MM.1S (cell line): Measurements from ENCODE around the gene TGFB1.

Experiments used
- DNase-seq: peaks from one replicate; pipeline ENCODE4 v3.0.0-alpha.2; 2015
- H2AFZ ChIP-seq: fragments of 300-600 bp; sonication (generic); 2 replicates; pipeline ENCODE4 v1.6.0; 2016; ENCODE audit warnings: antibody characterized with exemption, low read length
- H3F3A ChIP-seq: fragments of 300-600 bp; sonication (generic); 2 replicates; pipeline ENCODE4 v1.6.1; 2016; ENCODE audit warnings: mild to moderate bottlenecking, antibody characterized with exemption, low read length, moderate library complexity, mixed read lengths; ENCODE audit not compliant: insufficient read depth
- H3K27ac ChIP-seq: fragments of 300-600 bp; sonication (generic); 2 replicates; pipeline ENCODE4 v1.5.1; 2016; ENCODE audit warnings: mild to moderate bottlenecking, low read length
- H3K27me3 ChIP-seq: fragments of 300-600 bp; sonication (generic); replicated peaks from 2 replicates; pipeline ENCODE4 v1.6.0; 2016; ENCODE audit warnings: low read length; ENCODE audit not compliant: insufficient read depth
- H3K36me3 ChIP-seq: fragments of 300-600 bp; sonication (generic); replicated peaks from 2 replicates; pipeline ENCODE4 v1.6.1; 2016; ENCODE audit warnings: mild to moderate bottlenecking, low read length, mixed read lengths; ENCODE audit not compliant: insufficient read depth
- H3K4me1 ChIP-seq: fragments of 300-600 bp; sonication (generic); 2 replicates; pipeline ENCODE4 v1.6.1; 2016; ENCODE audit warnings: low read length, mixed read lengths
- H3K4me2 ChIP-seq: fragments of 300-600 bp; sonication (generic); 2 replicates; pipeline ENCODE4 v1.6.0; 2016; ENCODE audit warnings: low read depth, low read length
- H3K4me3 ChIP-seq: fragments of 300-600 bp; sonication (generic); 2 replicates; pipeline ENCODE4 v1.5.1; 2016; ENCODE audit warnings: low read length, mixed read lengths
- H3K79me2 ChIP-seq: fragments of 300-600 bp; sonication (generic); 2 replicates; pipeline ENCODE4 v1.6.1; 2016; ENCODE audit warnings: mixed run types, low read length, mixed read lengths
- H3K9ac ChIP-seq: fragments of 300-600 bp; sonication (generic); 2 replicates; pipeline ENCODE4 v1.6.1; 2016; ENCODE audit warnings: low read length, mixed read lengths
- H3K9me2 ChIP-seq: fragments of 300-600 bp; sonication (generic); replicated peaks from 2 replicates; pipeline ENCODE4 v1.6.1; 2016; ENCODE audit warnings: mild to moderate bottlenecking, low read length, mixed read lengths; ENCODE audit not compliant: insufficient read depth
- H3K9me3 ChIP-seq: fragments of 300-600 bp; sonication (generic); replicated peaks from 2 replicates; pipeline ENCODE4 v1.6.1; 2016; ENCODE audit warnings: mild to moderate bottlenecking, low read length, mixed read lengths; ENCODE audit not compliant: insufficient read depth
- H4K20me1 ChIP-seq: fragments of 300-600 bp; sonication (generic); 2 replicates; pipeline ENCODE4 v1.6.1; 2016; ENCODE audit warnings: mild to moderate bottlenecking, low read length, moderate library complexity, mixed read lengths; ENCODE audit not compliant: insufficient read depth
- CTCF ChIP-seq: fragments of 300-600 bp; sonication (generic); IDR thresholded peaks from 2 replicates; pipeline ENCODE4 v1.5.1; 2016; ENCODE audit warnings: antibody characterized with exemption, low read length, mixed read lengths
- EZH2 ChIP-seq: fragments of 300-600 bp; sonication (generic); optimal IDR thresholded peaks from 2 replicates; pipeline ENCODE3; 2017; ENCODE audit warnings: low read depth, mild to moderate bottlenecking, antibody characterized with exemption, low read length, mixed read lengths
- EZH2phosphoT487 ChIP-seq: fragments of 300-600 bp; sonication (generic); IDR thresholded peaks from 2 replicates; pipeline ENCODE4 v1.6.1; 2018; ENCODE audit warnings: antibody characterized with exemption, low read length

The TGFB1 gene

DNA sequence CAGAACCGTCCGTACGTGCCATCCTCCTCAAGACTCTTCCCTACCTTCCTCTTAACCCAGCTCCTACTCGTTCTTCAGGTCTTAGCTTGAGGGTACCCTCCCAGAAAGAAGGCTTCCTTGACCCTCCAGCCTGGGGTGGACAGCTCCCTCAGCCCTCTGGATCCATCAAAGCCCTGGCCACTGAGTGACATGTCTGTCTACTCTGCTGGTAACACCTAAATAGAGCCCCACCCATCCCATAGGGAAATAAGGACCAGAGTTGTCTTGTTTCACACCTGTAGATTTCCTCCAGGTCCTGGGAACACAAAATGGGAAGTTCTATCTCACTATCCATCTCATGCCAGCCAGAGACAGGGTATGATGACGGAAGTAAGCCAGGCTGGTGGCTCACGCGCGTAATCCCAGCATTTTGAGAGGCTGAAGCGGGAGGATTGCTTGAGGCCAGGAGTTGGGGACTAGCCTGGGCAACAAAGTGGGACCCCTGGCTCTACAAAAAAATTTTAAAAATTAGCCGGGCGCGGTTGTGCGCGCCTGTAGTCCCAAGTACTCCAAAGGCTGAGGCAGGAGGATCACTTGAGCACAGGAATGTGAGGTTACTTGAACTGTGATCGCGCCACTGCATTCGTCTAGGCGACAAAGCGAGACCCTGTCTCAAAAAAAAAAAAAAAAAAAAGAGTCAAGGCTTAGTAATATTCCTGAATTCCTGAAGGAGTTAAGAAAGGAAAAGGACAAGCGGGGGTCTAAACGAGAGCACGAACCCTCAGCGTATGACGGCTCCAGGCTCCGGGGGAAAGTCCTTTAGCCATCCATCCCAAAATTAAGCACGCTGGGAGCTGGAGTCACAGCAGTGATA, 44.3 kb downstream of the TGFB1 start:
- peak overlapping the region; percentile 90 for H3K4me2 ChIP-seq
- no peaks in the 10 kb centered on the region for H3K9me2 ChIP-seq
- peaks cover 36% of the 10 kb centered on the region for H3K4me1 ChIP-seq
- peaks cover 67% of the 10 kb centered on the region for H3K79me2 ChIP-seq
- H3K27me3 ChIP-seq: no peaks in the 10 kb centered on the region
- no peaks in the 10 kb centered on the region for H4K20me1 ChIP-seq
- peak overlapping the region; percentile 96 for H3K9ac ChIP-seq
- no peak for DNase-seq
- no peaks in the 10 kb centered on the region for H3K9me3 ChIP-seq
- H2AFZ ChIP-seq: peak overlapping the region; percentile 78
- peak overlapping the region; percentile 90; the same call in 1 of the 2 replicates for H3K27ac ChIP-seq
- peaks cover 32% of the 10 kb centered on the region for H3F3A ChIP-seq
- no peaks in the 10 kb centered on the region; the same call in 1 of the 2 replicates for H3K36me3 ChIP-seq
- no peak for TF ChIP-seq EZH2phosphoT487
- TF ChIP-seq CTCF: no peak
- TF ChIP-seq EZH2: no peak
- peak overlapping the region; percentile 94 for H3K4me3 ChIP-seq

GRCh38 chr19:41308450-41309179, 45.1 kb downstream of the TGFB1 start:
- H3K4me2 ChIP-seq: peak overlapping the region; percentile 90
- TF ChIP-seq EZH2phosphoT487 (no peak), CTCF (peak; percentile 95), EZH2 (no peak)
- peaks cover 36% of the 10 kb centered on the region for H3K4me1 ChIP-seq
- H3K9ac ChIP-seq: peak overlapping the region; percentile 96
- H3F3A ChIP-seq: peaks cover 32% of the 10 kb centered on the region
- H3K9me2 ChIP-seq: no peaks in the 10 kb centered on the region
- no peaks in the 10 kb centered on the region for H3K27me3 ChIP-seq
- H3K36me3 ChIP-seq: no peaks in the 10 kb centered on the region; the same call in 1 of the 2 replicates
- peak overlapping the region; percentile 94 for H3K4me3 ChIP-seq
- peak overlapping the region; percentile 90 for H3K27ac ChIP-seq
- 0 out of 2 replicates have a peak overlapping the region, but pooled peaks have one; percentile 31 for H2AFZ ChIP-seq
- DNase-seq: peak; percentile 89
- H3K79me2 ChIP-seq: peaks cover 65% of the 10 kb centered on the region
- no peaks in the 10 kb centered on the region for H4K20me1 ChIP-seq
- H3K9me3 ChIP-seq: no peaks in the 10 kb centered on the region

DNA sequence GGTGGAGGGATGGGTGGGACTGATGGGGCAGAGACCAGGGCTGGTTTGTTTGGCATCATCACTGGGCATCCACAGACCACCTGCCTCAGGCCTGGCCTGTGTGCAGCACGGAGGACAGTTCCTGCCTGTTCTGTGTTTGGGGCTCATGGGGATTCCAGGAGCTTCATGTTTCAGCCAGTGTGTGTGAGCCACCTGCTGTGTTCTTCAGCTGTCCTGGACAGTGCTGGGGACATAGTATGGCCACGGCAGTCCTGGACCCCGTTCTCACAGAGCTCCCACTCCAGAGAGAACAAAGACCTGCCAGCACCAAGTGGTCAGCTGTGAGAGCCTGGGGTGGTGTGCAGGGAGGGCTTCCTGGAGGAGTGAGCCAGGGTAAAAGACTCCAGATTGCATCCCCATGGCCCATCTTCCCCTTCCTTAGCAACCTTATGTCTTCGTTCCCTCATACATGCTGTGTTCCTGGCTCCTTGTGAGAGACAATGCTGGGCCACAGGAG, 45.7 kb downstream of the TGFB1 start:
- peaks cover 36% of the 10 kb centered on the region for H3K4me1 ChIP-seq
- no peaks in the 10 kb centered on the region for H3K9me3 ChIP-seq
- H2AFZ ChIP-seq: 0 out of 2 replicates have a peak overlapping the region, but pooled peaks have one; percentile 31
- H3K9me2 ChIP-seq: no peaks in the 10 kb centered on the region
- no peak for DNase-seq
- H3F3A ChIP-seq: peaks cover 32% of the 10 kb centered on the region
- no peaks in the 10 kb centered on the region for H4K20me1 ChIP-seq
- peaks cover 61% of the 10 kb centered on the region for H3K79me2 ChIP-seq
- no peak overlapping the region for H3K4me3 ChIP-seq
- TF ChIP-seq CTCF: no peak
- TF ChIP-seq EZH2phosphoT487: no peak
- no peak for TF ChIP-seq EZH2
- peak overlapping the region; percentile 90 for H3K4me2 ChIP-seq
- H3K36me3 ChIP-seq: no peaks in the 10 kb centered on the region; the same call in 1 of the 2 replicates
- no peaks in the 10 kb centered on the region for H3K27me3 ChIP-seq
- peak overlapping the region; percentile 90 for H3K27ac ChIP-seq
- peak overlapping the region; percentile 96 for H3K9ac ChIP-seq
